NT2/D1 (cell line): ENCODE results near the gene HSPA12B.

Source experiments
- DNase-seq: peaks from one replicate; pipeline ENCODE4 v3.0.0-alpha.2; 2011; ENCODE audit warnings: low read depth, low spot score
- H3K27me3 ChIP-seq: 2 replicates; pipeline ENCODE4 v1.6.0; 2011; ENCODE audit warnings: mild to moderate bottlenecking; ENCODE audit not compliant: insufficient read length, insufficient read depth
- H3K36me3 ChIP-seq: 2 replicates; pipeline ENCODE4 v1.6.1; 2011; ENCODE audit warnings: mild to moderate bottlenecking, low read length, mixed read lengths; ENCODE audit not compliant: insufficient read depth, insufficient read length
- H3K4me1 ChIP-seq: 2 replicates; pipeline ENCODE4 v1.5.1; 2011; ENCODE audit not compliant: insufficient read depth, insufficient read length
- H3K4me3 ChIP-seq: 2 replicates; pipeline ENCODE4 v1.5.1; 2011; ENCODE audit warnings: low read depth; ENCODE audit not compliant: insufficient read length
- H3K9ac ChIP-seq: 2 replicates; pipeline ENCODE4 v1.6.0; 2011; ENCODE audit warnings: low read depth; ENCODE audit not compliant: insufficient read length
- H3K9me3 ChIP-seq: 2 replicates; pipeline ENCODE4 v1.5.1; 2011; ENCODE audit warnings: mild to moderate bottlenecking, low read length; ENCODE audit not compliant: insufficient read depth
- SUZ12 ChIP-seq: IDR thresholded peaks from 2 replicates; pipeline ENCODE4 v1.6.1; 2011; ENCODE audit not compliant: insufficient read length, insufficient read depth; ENCODE audit errors: extremely low read depth
- YY1 ChIP-seq: IDR thresholded peaks from 2 replicates; pipeline ENCODE4 v1.6.1; 2011; ENCODE audit not compliant: insufficient read length, insufficient read depth
- ZNF274 ChIP-seq: IDR thresholded peaks from 2 replicates; pipeline ENCODE4 v1.6.1; 2011; ENCODE audit warnings: mild to moderate bottlenecking, low read depth, low read length

HSPA12B gene

GRCh38 chr20:3739054-3739925, 6.8 kb downstream of the HSPA12B start:
- TF ChIP-seq SUZ12 (no peak), YY1 (no peak), ZNF274 (no peak)
- no peaks in the 10 kb centered on the region for H3K9me3 ChIP-seq
- no peak for DNase-seq
- no peak overlapping the region for H3K4me3 ChIP-seq
- H3K9ac ChIP-seq = peak overlapping the region; percentile 64
- H3K27me3 ChIP-seq = no peaks in the 10 kb centered on the region
- H3K4me1 ChIP-seq = peaks cover 16% of the 10 kb centered on the region
- no peaks in the 10 kb centered on the region for H3K36me3 ChIP-seq

GRCh38 chr20:3739926-3740451, 7.5 kb downstream of the HSPA12B start:
- DNase-seq = no peak
- Histone ChIP-seq H3K9me3 (no peaks in the 10 kb centered on the region), H3K4me1 (peaks cover 15% of the 10 kb centered on the region), H3K4me3 (no peak overlapping the region), H3K27me3 (no peaks in the 10 kb centered on the region), H3K36me3 (no peaks in the 10 kb centered on the region), H3K9ac (no peak overlapping the region)
- TF ChIP-seq YY1 = no peak
- TF ChIP-seq SUZ12 = no peak
- no peak for TF ChIP-seq ZNF274

- H3K9ac ChIP-seq = no peak overlapping the region
- TF ChIP-seq YY1 (no peak), SUZ12 (no peak), ZNF274 (no peak)
- peaks cover 15% of the 10 kb centered on the region for H3K4me1 ChIP-seq
- H3K27me3 ChIP-seq = no peaks in the 10 kb centered on the region
- H3K4me3 ChIP-seq = no peak overlapping the region
- H3K36me3 ChIP-seq = peaks cover 1% of the 10 kb centered on the region
- H3K9me3 ChIP-seq = no peaks in the 10 kb centered on the region
- no peak for DNase-seq
Observed at GRCh38 chr20:3740615-3741301, 8.3 kb downstream of the HSPA12B start.

GRCh38 chr20:3741836-3742458, 9.5 kb downstream of the HSPA12B start:
- no peak for DNase-seq
- TF ChIP-seq YY1 (no peak), SUZ12 (no peak), ZNF274 (no peak)
- H3K4me3 ChIP-seq = no peak overlapping the region
- no peaks in the 10 kb centered on the region for H3K9me3 ChIP-seq
- H3K4me1 ChIP-seq = peaks cover 15% of the 10 kb centered on the region
- peaks cover 4% of the 10 kb centered on the region for H3K36me3 ChIP-seq
- H3K9ac ChIP-seq = no peak overlapping the region
- H3K27me3 ChIP-seq = no peaks in the 10 kb centered on the region

- peaks cover 15% of the 10 kb centered on the region for H3K4me1 ChIP-seq
- H3K4me3 ChIP-seq = no peak overlapping the region
- H3K36me3 ChIP-seq = peaks cover 9% of the 10 kb centered on the region
- H3K9me3 ChIP-seq = no peaks in the 10 kb centered on the region
- H3K27me3 ChIP-seq = no peaks in the 10 kb centered on the region
- TF ChIP-seq ZNF274 (no peak), YY1 (no peak), SUZ12 (no peak)
- H3K9ac ChIP-seq = no peak overlapping the region
- DNase-seq = no peak
Observed at GRCh38 chr20:3743251-3743650, 10.8 kb downstream of the HSPA12B start.

GRCh38 chr20:3744037-3744436, 11.6 kb downstream of the HSPA12B start:
- Histone ChIP-seq H3K27me3 (no peaks in the 10 kb centered on the region), H3K9ac (no peak overlapping the region), H3K4me3 (peak overlapping the region; percentile 1), H3K36me3 (peaks cover 15% of the 10 kb centered on the region), H3K9me3 (no peaks in the 10 kb centered on the region), H3K4me1 (peaks cover 12% of the 10 kb centered on the region)
- DNase-seq = no peak
- TF ChIP-seq YY1 (no peak), ZNF274 (no peak), SUZ12 (no peak)
